ENCODE data around the gene GABARAPL2.

GABARAPL2 gene

GRCh38 chr16:75550211-75550662 lies 15.9 kb upstream of the GABARAPL2 start:
- FAIRE-seq, result peak; percentile 81
- no peak for DNase-seq (ENCODE audit: extremely low spot score, insufficient read length, low read depth)

GRCh38 chr16:75552951-75553350 lies 13.2 kb upstream of the GABARAPL2 start:
- FAIRE-seq (no peak), DNase-seq (ENCODE audit: extremely low spot score, insufficient read length, low read depth) (no peak)

DNA sequence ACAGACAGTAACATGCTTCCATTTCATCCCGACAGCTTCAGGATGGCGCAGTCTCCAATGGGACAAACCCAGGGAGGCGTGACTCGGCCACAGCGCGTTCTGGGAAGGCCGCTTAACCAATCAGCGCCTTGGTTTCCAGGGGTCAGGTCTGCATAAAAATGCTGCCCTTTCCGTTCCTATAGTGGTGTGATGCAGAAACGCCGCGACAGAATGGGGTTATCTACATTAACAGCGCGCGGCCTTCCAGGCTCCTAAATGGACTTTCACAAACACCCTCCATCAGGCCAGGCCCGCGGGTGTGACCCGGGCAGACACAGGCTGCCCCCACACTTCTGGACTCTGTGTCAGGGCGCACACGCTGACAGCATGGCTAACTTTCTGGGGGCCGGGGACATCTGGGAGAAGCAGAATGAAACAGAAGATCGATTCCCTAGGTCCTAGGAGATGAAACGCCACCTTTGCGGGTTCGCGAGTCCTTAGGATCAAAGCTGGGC lies 10.9 kb upstream of the GABARAPL2 start:
- FAIRE-seq, result peak; percentile 50
- DNase-seq (ENCODE audit: extremely low spot score, insufficient read length, low read depth), result no peak

GRCh38 chr16:75555707-75556430 lies 10.3 kb upstream of the GABARAPL2 start, which contains the start of gene TMEM231:
Gene TMEM231, minus strand, starts transcription at chr16:75556252. Its CDS starts 43 bp downstream, at chr16:75556209.
- DNase-seq (ENCODE audit: extremely low spot score, insufficient read length, low read depth) (peak; percentile 92), FAIRE-seq (peak; percentile 95)

DNA sequence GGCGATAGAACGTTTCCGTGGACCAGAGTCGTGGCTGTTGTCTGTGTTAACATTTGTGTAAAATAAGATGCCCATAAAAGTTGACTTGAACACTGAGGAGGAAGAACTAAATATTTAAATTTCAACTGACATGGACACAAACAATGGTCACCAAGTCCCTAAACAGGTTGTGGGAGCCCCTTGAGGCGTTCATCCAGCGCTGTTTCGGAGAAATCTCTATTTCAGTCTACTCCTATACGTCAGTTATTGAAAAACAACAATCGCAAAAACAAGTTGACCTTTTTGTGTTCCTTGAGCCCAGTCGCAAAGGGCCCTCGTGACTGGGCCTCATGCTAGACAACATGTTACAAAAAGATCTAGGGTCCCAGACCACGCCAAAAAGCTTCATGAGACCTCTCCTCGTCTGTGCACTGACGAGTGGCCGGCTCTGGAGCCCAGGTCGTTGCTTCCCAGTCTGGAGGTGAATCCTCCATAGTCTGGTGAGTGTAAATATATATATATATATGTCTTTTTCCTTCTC lies 9.7 kb upstream of the GABARAPL2 start:
- FAIRE-seq, result no peak
- DNase-seq (ENCODE audit: extremely low spot score, insufficient read length, low read depth), result no peak

DNA sequence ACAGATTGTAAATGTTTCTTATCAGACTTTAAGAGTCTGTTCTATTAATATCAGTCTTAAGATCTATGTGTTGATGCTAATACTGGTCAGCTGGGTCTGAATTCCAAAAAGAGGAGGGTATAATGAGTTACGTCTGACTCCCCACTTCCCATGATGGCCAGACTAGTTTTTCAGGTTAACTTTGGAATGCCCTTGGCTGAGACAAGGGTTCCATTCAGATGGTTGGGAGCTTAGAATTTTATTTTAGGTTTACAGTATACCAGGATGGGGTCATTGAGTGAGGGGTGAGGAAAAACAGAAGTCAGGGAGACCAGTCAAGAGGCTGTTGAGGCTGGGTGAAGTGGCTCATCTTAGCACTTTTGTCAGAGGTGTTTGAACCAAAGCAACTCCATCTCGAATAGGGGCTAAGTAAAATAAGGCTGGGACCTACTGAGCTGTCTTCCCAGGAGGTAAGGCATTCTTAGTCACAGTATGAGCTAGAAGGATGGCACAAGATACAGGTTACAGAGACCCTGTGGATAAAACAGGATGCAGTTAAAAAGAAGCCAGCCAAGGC lies 7.3 kb upstream of the GABARAPL2 start:
- DNase-seq (ENCODE audit: extremely low spot score, insufficient read length, low read depth) (no peak), FAIRE-seq (no peak)

DNA sequence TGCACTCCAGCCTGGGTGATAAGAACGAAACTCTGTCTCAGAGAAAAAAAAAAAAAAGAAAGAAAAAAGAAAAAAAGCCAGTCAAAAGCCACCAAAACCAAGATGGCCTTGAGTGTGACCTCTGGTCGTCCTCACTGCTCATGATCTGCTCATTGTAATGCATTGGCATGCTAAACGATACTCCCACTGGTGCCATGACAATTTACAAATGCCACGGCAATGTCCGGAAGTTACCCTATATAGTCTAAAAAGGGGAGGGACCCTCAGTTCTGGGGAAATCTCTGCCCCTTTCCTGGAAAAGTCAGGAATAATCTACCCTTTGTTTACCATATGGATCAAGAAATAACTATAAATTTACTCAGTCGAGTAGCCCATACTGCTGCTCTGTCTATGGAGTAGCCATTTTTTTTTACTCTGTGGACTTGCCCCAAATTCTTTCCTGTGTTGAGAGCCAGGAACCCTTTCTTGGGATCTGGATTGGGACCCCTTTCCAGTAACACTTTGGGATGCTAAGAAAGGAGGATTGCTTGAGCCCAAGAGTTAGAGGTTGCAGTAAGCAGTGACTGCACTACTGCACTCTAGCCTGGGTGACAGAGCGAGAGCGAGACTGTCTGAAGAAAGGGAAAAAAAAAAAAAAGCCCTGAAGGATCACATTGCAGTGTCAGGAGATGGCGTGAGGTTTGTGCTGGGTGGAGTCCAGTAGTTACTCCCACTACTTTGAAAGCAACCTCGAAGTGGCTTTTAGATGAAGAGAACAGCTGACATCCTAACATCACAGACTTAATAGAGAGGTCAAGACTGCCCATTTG lies 6.4 kb upstream of the GABARAPL2 start:
- FAIRE-seq (no peak), DNase-seq (ENCODE audit: extremely low spot score, insufficient read length, low read depth) (no peak)

GRCh38 chr16:75565640-75566039 lies 539 bp upstream of the GABARAPL2 start:
- FAIRE-seq (no peak), DNase-seq (ENCODE audit: extremely low spot score, insufficient read length, low read depth) (no peak)

DNA sequence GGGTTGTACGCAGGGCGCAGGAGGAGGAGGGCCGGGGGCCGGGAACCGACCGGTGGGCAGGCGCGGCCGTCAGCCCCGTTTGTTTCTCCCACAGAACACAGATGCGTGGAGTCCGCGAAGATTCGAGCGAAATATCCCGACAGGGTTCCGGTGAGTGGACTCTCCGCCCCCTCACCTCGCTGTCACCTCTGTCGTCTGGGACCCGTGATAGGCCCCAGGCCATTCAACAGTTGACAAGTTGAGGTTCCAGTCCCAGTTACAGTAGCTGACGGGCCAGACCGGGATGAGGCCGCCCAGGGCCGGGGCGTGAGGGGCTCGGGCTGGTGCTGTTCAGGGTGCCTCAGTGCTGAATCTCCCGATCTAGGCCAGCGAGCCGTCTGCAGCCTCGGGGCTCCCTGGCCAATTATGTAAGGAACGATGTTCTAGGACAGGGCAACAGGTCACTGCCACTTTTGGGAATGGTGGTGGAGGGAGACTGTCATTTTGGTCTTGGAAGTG lies 628 bp downstream of the GABARAPL2 start:
- FAIRE-seq, result no peak
- no peak for DNase-seq (ENCODE audit: extremely low spot score, insufficient read length, low read depth)

DNA sequence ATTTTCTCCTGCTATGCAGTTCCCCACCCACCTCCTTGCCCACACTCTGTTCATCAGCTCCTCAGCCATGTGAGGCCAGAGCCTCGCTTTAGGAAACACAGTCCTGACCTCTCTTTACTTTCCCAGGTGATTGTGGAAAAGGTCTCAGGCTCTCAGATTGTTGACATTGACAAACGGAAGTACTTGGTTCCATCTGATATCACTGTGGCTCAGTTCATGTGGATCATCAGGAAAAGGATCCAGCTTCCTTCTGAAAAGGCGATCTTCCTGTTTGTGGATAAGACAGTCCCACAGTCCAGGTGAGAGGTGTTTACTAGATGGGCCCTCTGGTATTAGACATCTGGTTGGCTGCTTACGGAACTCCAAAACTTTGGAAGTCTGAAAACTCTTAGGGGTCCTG lies 1.7 kb downstream of the GABARAPL2 start:
- no peak for FAIRE-seq

GRCh38 chr16:75570396-75571065 lies 4.4 kb downstream of the GABARAPL2 start:
- no peak for DNase-seq (ENCODE audit: extremely low spot score, insufficient read length, low read depth)
- FAIRE-seq, result peak; percentile 50

More for the DNA sequence above, 1.7 kb downstream of the GABARAPL2 start:
- DNase-seq (ENCODE audit: extremely low spot score, insufficient read length, low read depth), result no peak

GRCh38 chr16:75572864-75573542 lies 6.8 kb downstream of the GABARAPL2 start:
- FAIRE-seq (no peak), DNase-seq (ENCODE audit: extremely low spot score, insufficient read length, low read depth) (no peak)

DNA sequence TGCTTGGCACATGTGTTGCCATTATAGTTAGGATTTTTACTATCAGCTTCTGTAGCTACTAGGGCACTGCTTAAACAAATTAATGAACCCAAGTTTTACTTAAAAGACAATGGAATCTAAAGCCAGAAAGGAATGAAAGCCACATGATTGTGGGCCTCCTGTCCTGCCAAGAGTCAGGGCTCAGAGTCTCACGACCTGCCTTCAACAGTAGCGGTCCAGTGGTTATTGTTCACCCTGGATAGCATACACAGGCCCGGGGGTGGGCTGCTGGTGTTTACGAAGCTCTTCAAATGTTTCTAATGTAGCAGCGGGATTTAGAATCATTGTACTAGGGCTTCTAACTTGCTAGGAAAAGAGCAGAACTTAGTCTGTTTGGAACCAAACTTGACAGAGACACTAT lies 7.8 kb downstream of the GABARAPL2 start:
- FAIRE-seq (no peak), DNase-seq (ENCODE audit: extremely low spot score, insufficient read length, low read depth) (no peak)

- DNase-seq (ENCODE audit: extremely low spot score, insufficient read length, low read depth) (no peak), FAIRE-seq (no peak)
Observed at GRCh38 chr16:75575958-75576357, 9.8 kb downstream of the GABARAPL2 start.

- DNase-seq (ENCODE audit: extremely low spot score, insufficient read length, low read depth) (no peak), FAIRE-seq (no peak)
Observed at GRCh38 chr16:75576384-75576811, 10.2 kb downstream of the GABARAPL2 start.

DNA sequence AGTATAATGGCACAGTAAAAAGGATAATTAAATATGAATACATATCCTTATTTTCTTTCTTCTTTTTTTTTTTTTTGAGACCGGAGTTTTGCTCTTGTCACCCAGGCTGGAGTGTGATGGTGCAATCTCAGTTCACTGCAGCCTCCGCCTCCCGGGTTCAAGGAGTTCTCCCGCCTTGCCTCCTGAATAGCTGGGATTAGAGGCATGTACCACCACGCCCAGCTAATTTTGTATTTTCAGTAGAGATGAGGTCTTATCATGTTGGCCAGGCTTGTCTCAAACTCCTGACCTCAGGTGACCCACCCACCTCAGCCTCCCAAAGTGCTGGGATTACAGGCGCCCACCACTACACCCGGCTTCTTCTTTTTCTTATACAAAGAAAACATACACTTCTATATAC lies 12.0 kb downstream of the GABARAPL2 start:
- FAIRE-seq, result no peak

DNA sequence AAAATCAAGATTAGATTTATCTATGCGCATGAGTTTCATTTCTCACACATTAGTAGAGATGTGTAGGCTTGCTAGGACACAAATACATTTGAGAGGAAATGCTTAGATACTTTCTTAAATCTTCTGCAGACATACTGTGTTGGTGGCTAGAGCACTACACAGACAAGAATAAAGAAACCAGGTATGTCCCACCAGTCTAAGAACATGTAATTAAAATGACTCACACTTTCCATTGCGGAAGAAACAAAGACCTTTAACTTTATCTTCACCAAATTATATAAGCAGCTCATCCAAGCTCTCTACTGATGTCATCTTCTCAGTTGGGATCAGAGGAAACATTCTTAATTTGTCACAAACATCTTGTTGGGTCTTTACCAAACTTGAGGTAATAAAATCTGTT lies 12.5 kb downstream of the GABARAPL2 start:
- DNase-seq (ENCODE audit: extremely low spot score, insufficient read length, low read depth) (no peak), FAIRE-seq (no peak)

More for the DNA sequence above, 12.0 kb downstream of the GABARAPL2 start:
- DNase-seq (ENCODE audit: extremely low spot score, insufficient read length, low read depth), result no peak

DNA sequence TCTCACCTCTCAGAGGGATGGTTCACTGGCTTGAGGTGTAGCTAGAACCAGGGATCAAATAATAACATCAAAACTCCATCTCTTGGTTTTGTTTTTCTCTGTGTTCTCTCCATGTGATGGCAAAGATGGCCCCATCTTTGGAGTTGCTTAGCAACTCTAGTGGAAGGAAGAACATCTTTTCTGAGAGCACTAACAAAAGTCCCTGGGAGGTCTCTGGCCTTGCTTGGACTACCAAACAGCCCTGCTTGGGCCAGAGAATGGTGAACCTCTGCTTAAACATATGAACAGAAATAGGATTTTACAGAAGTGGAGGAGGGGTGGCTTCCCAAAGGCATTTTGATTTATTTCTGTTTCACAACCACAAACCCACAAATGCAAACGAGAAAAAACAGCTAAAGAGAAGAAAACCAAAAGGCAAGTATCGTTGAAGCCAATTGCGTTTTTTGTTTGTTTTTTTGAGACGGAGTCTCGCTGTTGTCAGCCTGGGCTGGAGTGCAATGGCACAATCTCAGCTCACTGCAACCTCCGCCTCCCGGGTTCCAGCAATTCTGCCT lies 13.2 kb downstream of the GABARAPL2 start:
- DNase-seq (ENCODE audit: extremely low spot score, insufficient read length, low read depth) (no peak), FAIRE-seq (peak; percentile 26)

DNA sequence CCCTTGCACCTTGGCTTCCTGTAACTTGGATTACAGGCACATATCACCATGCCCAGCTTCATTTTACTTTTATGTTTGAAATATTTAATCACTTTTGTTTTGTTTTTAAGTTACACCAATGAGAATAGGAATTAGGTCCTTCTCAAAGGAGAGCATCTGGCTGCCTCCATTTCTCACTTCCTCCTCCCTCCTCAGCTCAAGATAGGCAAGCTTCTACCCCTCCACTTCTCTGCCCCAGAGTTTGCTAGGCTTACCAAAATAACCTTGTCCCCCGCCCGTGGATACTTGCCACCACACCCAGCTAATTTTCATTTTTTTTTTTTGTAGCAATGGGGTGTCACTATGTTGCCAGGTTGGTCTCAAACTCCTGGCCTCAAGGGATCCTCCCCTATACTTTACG lies 17.9 kb downstream of the GABARAPL2 start:
- FAIRE-seq, result peak; percentile 12
- DNase-seq (ENCODE audit: extremely low spot score, insufficient read length, low read depth), result no peak

Measured in GM18507 (cell line).